Right cardiac atrium (tissue), 5 donors: ENCODE data around the gene RELL2. TPM values are rescaled to one million over a fixed set of nuclear protein-coding genes. Genes with fewer than 3 reads are reported as not detected.

Source experiments
- ATAC-seq, 2 donors: fragments of 200-7000 bp; cut with Tn5 transposase; one replicate each; pipeline versions ENCODE4 v1.8.0 to v1.9.1; 2020; ENCODE audit warnings: moderate library complexity in 2 of 2, mild to moderate bottlenecking in 1 of 2
- DNase-seq, 3 donors: peaks; one replicate each; pipeline ENCODE4 v3.0.0-alpha.2; 2020
- H3K27ac ChIP-seq: one replicate; pipeline ENCODE4 v1.5.1; 2013; ENCODE audit warnings: mild to moderate bottlenecking, low read length, control low read depth, moderate library complexity
- H3K27me3 ChIP-seq: one replicate; pipeline ENCODE4 v1.6.1; 2013; ENCODE audit not compliant: control insufficient read depth, insufficient read depth
- H3K4me1 ChIP-seq: one replicate; pipeline ENCODE4 v1.6.1; 2013; ENCODE audit warnings: low read length; ENCODE audit not compliant: control insufficient read depth, insufficient read depth
- H3K4me3 ChIP-seq: one replicate; pipeline ENCODE4 v1.5.1; 2013; ENCODE audit warnings: low read length, control low read depth
- H3K9me3 ChIP-seq: one replicate; pipeline ENCODE4 v1.6.1; 2013; ENCODE audit warnings: low read length; ENCODE audit not compliant: control insufficient read depth
- WGBS: extraction: QIAGEN DNeasy Blood & Tissue Kit; methylation state at CpG from one replicate; pipeline ENCODE4 v1.1.7; 2013; 5-methylcytosine and 5-hydroxymethylcytosine counted together
- intact Hi-C, 4 donors: fragments of 100-400 bp; cut with DNase I; formaldehyde crosslinking; loops; one replicate each; pipeline versions ENCODE4 v1.11.0 to v1.14.0; 2022 to 2023
- long read RNA-seq, 4 donors: library from polyadenylated mRNA; unstranded; transcript quantifications; one replicate each; pipeline ENCODE4 v2.0.0, GENCODE V29; 2020 to 2021
- polyA plus RNA-seq: library from polyadenylated mRNA; stranded (reverse); fragments of 200-250 nt; gene quantifications from one replicate; pipeline ENCODE4 v1.2.3, GENCODE V29; 2013
- total RNA-seq, 4 donors: library from RNA; stranded (reverse); fragmentation: NEBNext Ultra II Directional; extraction: Animal tissue kit (Norgen Biotek cat#: 25700); gene quantifications; one replicate each; pipeline ENCODE4 v1.2.1, GENCODE V29; 2021
- donor health status: healthy with polysubstance abuse.
- donor health status: DM: no; HTN: yes; CAD: no.
- donor health status: DM: no; HTN: no; CAD: no.
- donor health status: DM: no; HTN: yes; CAD: no; lungs with severe emphysema.
- donor health status: DM: yes; HTN: yes; CAD: no.

The RELL2 gene
- total RNA-seq (1 to 10 TPM; 1.2 to 2.0 (median 1.3) TPM), polyA plus RNA-seq (1.5 TPM)
- long read RNA-seq, donor 1, partial matches to known transcripts: 0 of 2 reads
- long read RNA-seq, donor 1, other reads (novel, unspliced or antisense): 0 of 2 reads
- long read RNA-seq, donor 2, partial matches to known transcripts: 0 of 5 reads
- long read RNA-seq, donor 2, other reads (novel, unspliced or antisense): 3 of 5 reads
- long read RNA-seq, donor 3, transcript RELL2-201 (7 exons, 2,520 nt): major isoform, 5 of 11 reads
- long read RNA-seq, donor 3, partial matches to known transcripts: 1 of 11 reads
- long read RNA-seq, donor 3, other reads (novel, unspliced or antisense): 0 of 11 reads
- long read RNA-seq, donor 4, partial matches to known transcripts: 0 of 2 reads
- long read RNA-seq, donor 4, other reads (novel, unspliced or antisense): 0 of 2 reads

DNA sequence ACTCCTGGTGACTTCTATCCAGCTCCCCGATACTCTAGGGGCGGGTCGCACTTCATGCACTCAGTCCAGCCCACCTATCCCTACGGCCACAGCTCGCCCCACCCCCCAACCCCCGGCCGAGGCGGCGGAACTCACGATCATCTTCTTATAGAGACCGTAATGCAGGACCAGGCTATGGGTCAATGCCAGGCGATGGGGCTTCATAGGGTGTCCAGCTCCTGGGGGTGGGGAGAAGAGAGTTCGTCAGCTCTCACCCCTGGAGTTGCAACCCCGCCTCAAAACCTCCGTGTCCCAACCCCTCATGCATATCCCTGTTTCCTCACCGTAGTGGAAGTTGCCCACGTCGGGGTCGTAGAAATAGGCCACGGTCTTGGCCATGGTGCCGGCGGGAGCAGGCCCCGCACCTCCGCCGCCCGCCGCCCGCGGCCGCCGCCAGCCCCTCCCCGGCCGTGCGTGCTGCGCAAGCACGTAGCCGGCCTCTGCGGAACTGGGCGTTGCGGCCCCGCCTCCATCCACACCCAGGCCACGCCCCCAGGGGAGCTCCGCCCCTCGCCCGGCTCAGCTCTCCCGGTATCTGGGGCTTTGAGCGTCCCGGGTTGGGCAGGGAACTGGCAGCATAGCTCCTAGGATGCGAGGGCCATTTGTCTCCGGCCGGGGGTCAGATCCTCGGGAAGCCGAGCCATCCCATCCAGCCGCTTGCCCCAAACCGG is at the start of gene RELL2, which contains the start of gene HDAC3:
RELL2 (plus strand) TSS at position 585 of the 710 bp plus-strand sequence. CDS start 1,229 bp downstream, outside the sequence.
HDAC3 (minus strand) TSS at position 437 of the 710 bp plus-strand sequence; CDS start at position 378, 59 bp downstream.
- Histone ChIP-seq H3K9me3 (no peaks in the 10 kb centered on the region), H3K4me1 (peaks cover 5% of the 10 kb centered on the region), H3K27me3 (no peaks in the 10 kb centered on the region), H3K4me3 (peak within 1 kb of the TSS; percentile 90), H3K27ac (peak within 1 kb of the TSS; percentile 38)
- DNase-seq: peak; percentile 94 to 98 (median 98)
- under 1% methylated on average over 55 of the region's 55 CpGs for WGBS
- intact Hi-C loops: no loop called here
- peak; percentile 96 to 98 for ATAC-seq

DNA sequence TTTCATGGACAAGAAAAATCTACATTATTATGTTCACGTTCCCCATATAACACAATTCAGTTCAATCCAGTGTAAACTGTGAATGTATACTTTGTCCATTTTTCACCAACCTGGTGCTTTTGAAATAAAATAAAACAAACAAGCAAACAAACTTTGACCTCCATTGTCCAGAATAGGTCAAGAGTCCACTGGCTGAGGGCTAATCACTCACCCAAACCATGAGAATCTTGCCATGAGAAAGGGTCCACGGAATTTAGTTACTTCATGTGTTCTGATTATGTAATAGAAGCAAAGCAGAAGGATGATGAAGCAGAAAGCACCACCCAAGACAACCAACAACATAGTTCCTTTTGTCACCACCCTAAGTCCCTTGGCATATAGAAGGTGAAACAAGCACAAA is 46.7 kb upstream of the RELL2 start:
- intact Hi-C loops: no loop called here
- no peak for DNase-seq
- Histone ChIP-seq H3K4me1 (no peaks in the 10 kb centered on the region), H3K4me3 (no peak overlapping the region), H3K27me3 (no peaks in the 10 kb centered on the region), H3K9me3 (no peaks in the 10 kb centered on the region), H3K27ac (no peak overlapping the region)
- 74% methylated on average over 2 of the region's 2 CpGs for WGBS
- ATAC-seq: peak in 1 of 2 donors; percentile 24

DNA sequence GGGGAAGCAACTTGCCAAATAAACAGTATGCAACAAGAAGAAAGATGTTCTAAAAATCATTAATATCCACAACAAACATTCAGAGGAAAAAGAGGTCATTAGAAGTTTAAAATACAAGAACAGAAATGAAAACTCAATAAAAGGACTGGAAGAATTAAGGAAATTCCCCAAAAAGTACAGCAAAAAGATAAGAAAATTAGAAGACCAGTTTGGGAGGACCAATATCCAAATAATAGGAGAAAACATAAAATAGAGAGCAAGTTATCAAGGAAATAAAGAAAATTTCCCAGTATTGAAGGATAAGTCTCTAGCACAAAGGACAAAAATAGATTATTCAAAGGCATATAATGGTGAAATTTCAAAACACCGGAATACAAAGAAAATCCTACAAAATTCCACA is 39.9 kb upstream of the RELL2 start:
- H3K27ac ChIP-seq: no peak overlapping the region
- no peaks in the 10 kb centered on the region for H3K9me3 ChIP-seq
- H3K4me1 ChIP-seq: no peaks in the 10 kb centered on the region
- 100% methylated on average over 1 of the region's 1 CpG for WGBS
- ATAC-seq: no peak
- H3K4me3 ChIP-seq: no peak overlapping the region
- intact Hi-C loops: no loop called here
- DNase-seq: no peak
- H3K27me3 ChIP-seq: no peaks in the 10 kb centered on the region

DNA sequence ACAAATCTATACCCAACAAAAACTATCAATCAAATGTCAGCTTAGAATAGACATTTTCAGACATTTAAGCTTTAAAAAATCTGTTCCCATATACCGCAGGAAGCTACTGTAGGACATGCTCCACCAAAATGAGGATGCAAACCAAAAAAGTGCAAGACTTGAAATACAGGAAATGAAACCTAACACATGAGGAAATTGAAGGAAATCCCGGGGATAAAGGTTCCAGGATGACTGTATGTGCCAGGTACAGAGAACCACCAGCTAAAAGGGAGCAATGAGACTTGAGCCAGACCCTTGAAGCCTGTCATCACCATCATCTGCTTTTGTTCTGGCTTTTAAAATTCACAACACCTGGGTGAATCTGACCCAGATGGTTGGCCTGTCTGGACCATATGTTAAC is 39.4 kb upstream of the RELL2 start:
- Histone ChIP-seq H3K9me3 (no peaks in the 10 kb centered on the region), H3K4me3 (no peak overlapping the region), H3K27ac (peak overlapping the region; percentile 17), H3K27me3 (no peaks in the 10 kb centered on the region), H3K4me1 (no peaks in the 10 kb centered on the region)
- intact Hi-C loops: no loop called here
- ATAC-seq (no peak), DNase-seq (no peak)
- WGBS: 60% methylated on average over 2 of the region's 2 CpGs

- Histone ChIP-seq H3K27ac (peak overlapping the region; percentile 17), H3K9me3 (no peaks in the 10 kb centered on the region), H3K4me1 (no peaks in the 10 kb centered on the region), H3K27me3 (no peaks in the 10 kb centered on the region), H3K4me3 (no peak overlapping the region)
- ATAC-seq (no peak), DNase-seq (no peak)
- intact Hi-C loops: no loop called here
- WGBS: 97% methylated on average over 2 of the region's 2 CpGs
Measured at GRCh38 chr5:141597814-141598213, 39.0 kb upstream of the RELL2 start.

DNA sequence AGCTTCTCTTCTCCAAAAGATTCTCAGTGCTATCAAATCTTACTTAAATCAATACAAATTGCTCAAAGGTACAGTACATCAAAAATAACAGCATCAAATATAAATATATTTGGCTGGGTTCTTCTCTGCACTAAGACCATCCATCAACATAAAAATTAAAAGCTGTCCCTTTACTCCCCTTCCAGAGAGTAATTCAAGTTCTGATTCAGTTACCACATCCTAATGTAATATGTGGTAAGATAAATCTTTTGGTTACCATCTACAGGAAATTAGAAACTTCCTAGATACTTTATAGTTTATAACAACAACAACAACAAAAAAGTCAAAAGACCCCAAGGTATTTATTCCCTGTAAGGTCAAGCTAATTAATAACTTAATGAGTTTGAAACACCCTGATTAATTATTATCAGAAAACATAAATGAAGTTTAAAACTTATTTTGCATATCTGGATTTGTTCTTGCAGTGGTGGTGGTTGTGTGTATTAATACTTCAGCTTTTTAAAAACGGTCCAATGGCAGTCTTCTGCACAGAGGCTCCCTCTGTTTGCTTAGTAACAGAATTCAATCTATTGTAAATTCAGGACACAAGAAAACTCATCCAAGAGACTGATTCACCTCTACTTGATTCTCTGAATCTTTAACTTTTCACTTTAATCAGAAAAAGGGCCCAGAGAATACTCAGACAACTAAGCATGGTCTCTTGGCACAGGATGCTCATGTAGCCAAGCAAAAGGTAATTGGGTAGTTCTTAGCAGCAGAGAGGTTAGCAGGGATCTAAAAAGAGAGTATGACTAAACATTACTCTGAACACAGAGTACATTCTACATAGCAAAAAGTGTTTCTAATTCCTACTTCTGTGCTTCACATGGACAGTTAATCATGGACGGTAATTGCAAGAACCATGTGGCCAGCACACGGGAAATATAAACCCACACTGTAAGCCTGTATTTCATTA is 38.1 kb upstream of the RELL2 start:
- 71% methylated on average over 3 of the region's 3 CpGs for WGBS
- no peaks in the 10 kb centered on the region for H3K4me1 ChIP-seq
- H3K4me3 ChIP-seq: no peak overlapping the region

GRCh38 chr5:141602606-141603005 is 34.2 kb upstream of the RELL2 start:
- Histone ChIP-seq H3K27me3 (no peaks in the 10 kb centered on the region), H3K4me1 (peaks cover 3% of the 10 kb centered on the region), H3K27ac (no peak overlapping the region), H3K9me3 (no peaks in the 10 kb centered on the region), H3K4me3 (no peak overlapping the region)
- no peak for ATAC-seq
- no peak for DNase-seq
- 94% methylated on average over 1 of the region's 1 CpG for WGBS
- intact Hi-C loops: no loop called here

More for the DNA sequence above, 38.1 kb upstream of the RELL2 start:
- Histone ChIP-seq H3K27me3 (no peaks in the 10 kb centered on the region), H3K27ac (no peak overlapping the region), H3K9me3 (no peaks in the 10 kb centered on the region)
- intact Hi-C loops: no loop called here
- DNase-seq (no peak), ATAC-seq (peak; percentile 54 to 59)

GRCh38 chr5:141603923-141604717 is 32.7 kb upstream of the RELL2 start:
- Histone ChIP-seq H3K4me1 (peaks cover 3% of the 10 kb centered on the region), H3K27me3 (no peaks in the 10 kb centered on the region), H3K27ac (peak overlapping the region; percentile 23), H3K4me3 (no peak overlapping the region), H3K9me3 (no peaks in the 10 kb centered on the region)
- ATAC-seq (peak; percentile 94 to 96), DNase-seq (peak; percentile 61 to 64 (median 63))
- intact Hi-C loops: no loop called here
- 49% methylated on average over 6 of the region's 6 CpGs for WGBS

GRCh38 chr5:141605523-141606277 is 31.1 kb upstream of the RELL2 start:
- Histone ChIP-seq H3K4me3 (no peak overlapping the region), H3K27ac (peak overlapping the region; percentile 78), H3K4me1 (peaks cover 3% of the 10 kb centered on the region), H3K9me3 (no peaks in the 10 kb centered on the region), H3K27me3 (no peaks in the 10 kb centered on the region)
- WGBS: 46% methylated on average over 6 of the region's 6 CpGs
- peak in 2 of 3 donors; percentile 43 to 67 for DNase-seq
- intact Hi-C loops: no loop called here
- peak; percentile 84 to 89 for ATAC-seq
